Camera-type eye (tissue), 1 donor: ENCODE measurements around the gene DUSP1. TPM values are rescaled to one million over a fixed set of nuclear protein-coding genes. Genes with fewer than 3 reads are reported as not detected.

Source experiments
- total RNA-seq: library from RNA; depleted of rRNA; stranded (reverse); fragments of >200 nt; gene quantifications from one replicate; pipeline ENCODE4 v1.2.3, GENCODE V29; 2014

The DUSP1 gene, protein sequence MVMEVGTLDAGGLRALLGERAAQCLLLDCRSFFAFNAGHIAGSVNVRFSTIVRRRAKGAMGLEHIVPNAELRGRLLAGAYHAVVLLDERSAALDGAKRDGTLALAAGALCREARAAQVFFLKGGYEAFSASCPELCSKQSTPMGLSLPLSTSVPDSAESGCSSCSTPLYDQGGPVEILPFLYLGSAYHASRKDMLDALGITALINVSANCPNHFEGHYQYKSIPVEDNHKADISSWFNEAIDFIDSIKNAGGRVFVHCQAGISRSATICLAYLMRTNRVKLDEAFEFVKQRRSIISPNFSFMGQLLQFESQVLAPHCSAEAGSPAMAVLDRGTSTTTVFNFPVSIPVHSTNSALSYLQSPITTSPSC
- total RNA-seq, result 305 TPM

DNA sequence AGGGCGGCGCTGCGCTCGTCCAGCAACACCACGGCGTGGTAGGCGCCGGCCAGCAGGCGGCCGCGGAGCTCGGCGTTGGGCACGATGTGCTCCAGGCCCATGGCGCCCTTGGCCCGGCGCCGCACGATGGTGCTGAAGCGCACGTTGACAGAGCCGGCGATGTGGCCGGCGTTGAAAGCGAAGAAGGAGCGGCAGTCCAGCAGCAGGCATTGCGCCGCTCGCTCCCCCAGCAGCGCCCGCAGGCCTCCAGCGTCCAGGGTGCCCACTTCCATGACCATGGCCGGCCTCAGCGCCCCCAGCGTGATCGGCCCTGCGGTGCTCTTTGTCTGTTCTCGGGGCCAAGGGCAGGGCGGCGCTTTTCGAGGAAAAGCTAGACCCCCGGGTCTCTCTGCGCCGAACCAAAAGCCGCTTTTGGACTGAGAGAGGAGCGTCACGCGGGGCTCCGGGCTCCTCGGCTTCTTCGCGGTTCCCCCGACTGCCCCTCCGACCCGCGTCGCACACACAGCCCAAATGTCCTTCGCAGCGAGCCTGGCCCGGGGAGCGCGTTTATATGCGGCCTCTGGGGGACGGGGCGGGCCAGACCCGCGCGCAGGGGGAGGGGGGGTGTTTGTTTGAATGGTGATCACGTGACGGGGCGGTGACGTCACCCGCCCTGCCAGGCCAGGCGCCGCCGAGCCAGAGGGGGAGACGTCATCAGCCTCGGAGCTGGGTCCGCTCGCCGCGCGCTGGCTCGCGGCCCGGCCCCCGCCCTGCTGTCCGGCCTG lies at the start of gene DUSP1:
TSS of gene DUSP1 (minus strand) at position 521 of the 764 bp plus-strand sequence. CDS start at position 278, 243 bp downstream.

Other genes starting within 250 kb of the DUSP1 start
- 21.6 TPM for gene NEURL1B, start 129.9 kb downstream of the DUSP1 start, total RNA-seq
- 64.9 TPM for gene ERGIC1, start 63.1 kb upstream of the DUSP1 start, total RNA-seq
- 19.4 TPM for gene RPL26L1, start 188.2 kb upstream of the DUSP1 start, total RNA-seq
- 66.2 TPM for gene ATP6V0E1, start 212.6 kb upstream of the DUSP1 start, total RNA-seq